ENCODE measurements around the gene TMEM164.

- TF ChIP-seq CTCF (IDR thresholded peaks at IDR 0.05) (no peak), POLR2AphosphoS5 (IDR thresholded peaks at IDR 0.05) (no peak), POLR2A (IDR thresholded peaks at IDR 0.05; ENCODE audit: low read depth) (no peak)
Observed at GRCh38 chrX:110004215-110004614, 1.3 kb downstream of the TMEM164 start.
